ENCODE measurements around the gene ACTR6. TPM values are rescaled to one million over a fixed set of nuclear protein-coding genes. Genes with fewer than 3 reads are reported as not detected.

ACTR6 gene
- polyA plus RNA-seq (ENCODE audit: low read depth in 6 of 6), result 10 to 100 TPM; 29.3 to 40.0 (median 34.9) TPM

DNA sequence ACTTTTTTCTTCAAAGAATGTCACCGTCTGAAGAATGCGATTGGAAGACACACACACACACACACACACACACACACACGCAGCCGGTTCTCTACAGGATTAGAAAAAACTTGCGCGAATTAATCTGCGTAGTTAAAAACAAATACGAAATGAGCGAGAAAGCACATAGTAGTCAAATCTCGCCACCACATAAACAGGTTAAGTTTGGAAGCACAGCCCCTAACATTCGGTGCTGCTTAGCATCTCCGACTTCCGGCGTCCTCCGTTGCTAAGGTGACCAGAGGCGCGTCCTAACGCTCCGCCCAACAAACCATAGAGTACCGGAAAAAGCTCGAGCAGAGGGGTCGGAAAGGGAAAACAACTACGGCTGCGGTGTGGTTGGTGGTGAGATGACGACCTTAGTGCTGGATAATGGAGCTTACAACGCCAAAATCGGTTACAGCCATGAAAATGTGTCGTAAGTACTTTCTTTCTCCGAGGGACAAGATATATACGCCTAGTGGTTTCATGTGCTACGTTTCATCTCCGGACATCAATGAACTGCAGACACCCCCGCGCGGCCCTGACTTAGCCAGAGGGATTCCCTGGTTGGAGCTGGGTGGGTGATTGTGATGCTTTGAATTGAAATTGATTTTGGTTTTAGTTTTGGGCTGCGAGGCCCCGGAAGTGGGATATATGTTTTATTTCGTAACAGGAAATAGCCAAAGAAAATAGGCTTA, at the start of gene ACTR6:
Gene ACTR6 (plus strand): TSS at position 353 of the 719 bp plus-strand sequence. CDS start 37 bp downstream, at position 390.
- Mint-ChIP-seq H3K36me3 (peaks cover 0 to 4% of the 10 kb centered on the region in 2 donors), H3K4me1 (peaks cover 21 to 43% (median 36%) of the 10 kb centered on the region in 3 donors), H3K9me3 (no peaks in the 10 kb centered on the region), H3K27ac (peak within 1 kb of the TSS; percentile 91 to 99 (median 97)), H3K4me3 (peak within 1 kb of the TSS; percentile 93 to 99 (median 98)), H3K27me3 (no peaks in the 10 kb centered on the region)
- DNase-seq (peak; percentile 95), ATAC-seq (ENCODE audit: low read depth in 2 of 2) (peak; percentile 87 to 88)

DNA sequence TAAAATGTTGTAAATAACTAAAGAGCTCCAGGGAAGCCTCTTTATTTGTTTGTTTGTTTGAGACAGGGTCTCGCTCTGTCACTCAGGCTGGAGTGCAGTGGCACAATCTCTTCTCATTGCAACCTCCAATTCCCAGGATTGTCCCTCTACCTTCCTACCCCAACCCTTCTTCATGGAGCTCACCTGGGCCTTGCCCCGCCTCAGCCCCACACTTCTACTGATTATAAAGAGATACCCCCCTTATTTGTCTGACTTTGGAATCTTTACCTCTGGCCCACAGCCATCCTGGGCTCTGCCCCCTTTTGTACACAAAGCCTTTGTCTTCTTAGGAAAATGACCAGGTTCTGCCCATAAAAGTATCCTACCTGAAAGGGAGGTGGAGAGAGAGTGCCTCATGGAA, 48.8 kb upstream of the ACTR6 start:
- DNase-seq (no peak), ATAC-seq (ENCODE audit: low read depth in 2 of 2) (no peak)
- no peaks in the 10 kb centered on the region for H3K36me3 Mint-ChIP-seq
- no peaks in the 10 kb centered on the region for H3K9me3 Mint-ChIP-seq
- H3K27me3 Mint-ChIP-seq, result no peaks in the 10 kb centered on the region
- H3K27ac Mint-ChIP-seq, result peak overlapping the region in 2 of 6 donors; percentile 35 to 71
- no peak overlapping the region for H3K4me3 Mint-ChIP-seq
- H3K4me1 Mint-ChIP-seq, result peaks cover 0 to 7% (median 6%) of the 10 kb centered on the region in 3 donors

DNA sequence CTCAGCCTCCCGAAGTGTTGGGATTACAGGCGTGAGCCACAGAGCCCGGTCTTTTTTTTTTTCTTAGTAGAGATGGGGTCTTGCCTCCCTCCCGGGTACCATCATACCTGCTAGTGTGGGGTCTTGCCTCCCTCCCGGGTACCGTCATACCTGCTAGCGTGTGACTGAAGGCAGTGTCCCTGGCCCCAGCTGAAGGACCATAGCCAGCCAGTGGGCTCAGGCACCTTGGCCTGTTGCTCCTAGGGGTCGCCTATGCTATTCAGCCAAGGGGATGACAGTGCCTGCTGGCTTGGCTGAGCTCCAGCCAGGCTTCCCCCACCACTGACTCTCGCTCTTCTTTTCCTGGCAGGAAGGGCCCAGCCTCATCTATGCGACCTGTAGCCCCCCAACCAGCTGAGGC, 47.5 kb upstream of the ACTR6 start:
- H3K27ac Mint-ChIP-seq, result no peak overlapping the region
- H3K9me3 Mint-ChIP-seq, result no peaks in the 10 kb centered on the region
- no peaks in the 10 kb centered on the region for H3K36me3 Mint-ChIP-seq
- ATAC-seq (ENCODE audit: low read depth in 2 of 2) (no peak), DNase-seq (no peak)
- H3K4me3 Mint-ChIP-seq, result no peak overlapping the region
- H3K4me1 Mint-ChIP-seq, result peaks cover 0 to 7% (median 6%) of the 10 kb centered on the region in 3 donors
- H3K27me3 Mint-ChIP-seq, result no peaks in the 10 kb centered on the region

DNA sequence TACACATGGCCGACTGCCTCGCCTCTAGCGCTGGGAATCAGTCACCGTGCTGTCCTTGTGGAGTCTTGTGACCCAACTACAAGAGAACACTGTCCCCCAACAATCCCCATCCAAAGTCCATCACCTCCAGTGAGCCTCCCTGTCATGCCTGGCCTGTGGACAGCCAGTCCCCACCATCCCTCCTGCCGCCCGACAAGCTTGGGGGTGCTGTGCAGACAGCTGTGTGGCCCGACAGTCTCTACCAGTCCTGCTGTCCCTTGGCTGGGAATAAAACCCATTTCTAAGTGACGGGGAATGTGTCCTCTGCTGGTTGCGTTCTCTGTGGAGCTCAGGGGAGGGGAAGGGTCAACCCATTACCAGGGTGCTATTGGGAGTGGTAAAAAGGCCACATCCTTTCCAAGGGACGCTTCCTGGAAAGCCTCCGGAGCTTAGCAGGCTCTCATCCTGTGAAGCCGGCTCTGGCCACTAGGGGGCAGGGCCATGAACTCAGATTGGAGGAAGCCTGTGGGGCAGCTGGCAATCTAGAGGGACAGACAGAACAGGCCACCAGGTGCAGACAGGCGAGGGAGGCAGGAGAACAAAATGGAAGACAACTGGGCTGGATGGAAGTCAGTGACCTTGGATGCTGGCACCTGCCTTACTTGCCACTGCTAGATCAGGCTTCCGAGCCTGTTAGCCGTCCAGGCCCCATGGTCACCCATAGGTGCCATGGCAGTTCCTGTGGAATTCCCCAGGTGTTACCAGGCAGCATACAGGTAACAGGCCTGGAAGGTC, 46.0 kb upstream of the ACTR6 start:
- Mint-ChIP-seq H3K9me3 (no peaks in the 10 kb centered on the region), H3K27ac (peak overlapping the region in 2 of 6 donors; percentile 10 to 82)

DNA sequence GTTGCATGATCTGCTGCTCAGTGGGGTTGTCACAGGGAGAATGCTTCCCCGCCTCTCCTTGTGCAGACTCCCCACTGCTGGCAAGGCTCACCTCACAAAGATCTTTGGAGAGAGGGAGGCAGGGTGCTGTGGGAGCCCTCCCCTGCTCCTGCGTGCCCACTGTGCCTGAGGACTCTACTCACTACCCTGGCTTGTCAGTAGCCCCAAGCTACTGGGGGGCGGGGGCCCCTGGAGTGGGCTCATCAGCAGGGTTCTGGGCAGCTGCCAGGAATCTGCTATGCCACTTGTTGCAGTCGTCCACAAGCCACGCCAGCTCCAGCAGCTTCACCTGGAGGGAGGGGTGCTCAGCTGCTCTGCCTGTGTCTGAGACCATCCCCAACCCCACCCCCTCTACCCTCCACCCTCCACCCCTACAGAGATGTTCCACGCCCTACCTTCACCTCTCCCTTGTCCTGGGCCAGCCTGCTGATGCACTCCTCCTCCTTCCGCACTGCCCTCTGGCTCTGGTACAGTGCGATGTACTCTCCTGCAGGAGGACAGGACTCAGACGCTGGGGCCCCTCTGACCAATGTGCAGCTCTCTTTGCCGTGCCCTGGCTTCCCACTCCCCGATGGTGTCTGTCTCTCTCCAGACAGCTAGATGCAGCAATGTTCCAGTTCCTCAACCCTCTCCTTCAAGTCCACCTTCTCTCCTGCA, 43.7 kb upstream of the ACTR6 start:
- H3K9me3 Mint-ChIP-seq, result no peaks in the 10 kb centered on the region
- H3K27me3 Mint-ChIP-seq, result no peaks in the 10 kb centered on the region
- no peak for ATAC-seq (ENCODE audit: low read depth in 2 of 2)
- peaks cover 0 to 7% (median 6%) of the 10 kb centered on the region in 3 donors for H3K4me1 Mint-ChIP-seq
- no peak overlapping the region for H3K4me3 Mint-ChIP-seq
- H3K27ac Mint-ChIP-seq, result no peak overlapping the region
- DNase-seq, result no peak
- H3K36me3 Mint-ChIP-seq, result no peaks in the 10 kb centered on the region

More for the DNA sequence above, 46.0 kb upstream of the ACTR6 start:
- ATAC-seq (ENCODE audit: low read depth in 2 of 2) (peak; percentile 48 to 58), DNase-seq (peak; percentile 51)
- H3K36me3 Mint-ChIP-seq, result no peaks in the 10 kb centered on the region
- H3K27me3 Mint-ChIP-seq, result no peaks in the 10 kb centered on the region
- no peak overlapping the region for H3K4me3 Mint-ChIP-seq
- peaks cover 0 to 7% (median 6%) of the 10 kb centered on the region in 3 donors for H3K4me1 Mint-ChIP-seq

DNA sequence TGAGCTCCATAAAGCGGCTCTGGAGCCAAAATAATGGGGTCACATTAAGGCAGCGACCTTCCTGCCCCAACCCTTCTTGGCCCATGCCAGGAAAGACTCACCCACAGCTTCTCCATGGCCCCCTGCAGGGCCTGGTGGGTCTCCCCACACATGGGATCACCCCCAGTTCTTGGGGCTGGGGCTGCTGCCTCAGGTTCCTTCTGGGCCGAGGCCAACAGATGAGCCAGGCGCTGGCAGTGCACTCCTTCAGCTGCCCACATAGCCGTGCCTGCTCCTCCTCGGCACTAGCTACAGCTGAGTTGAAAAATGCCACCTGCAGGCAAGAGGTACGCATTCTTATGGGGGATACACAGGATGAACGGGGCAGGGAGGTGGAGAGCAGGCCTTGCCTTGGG, 43.2 kb upstream of the ACTR6 start:
- Mint-ChIP-seq H3K4me1 (peaks cover 0 to 7% (median 6%) of the 10 kb centered on the region in 3 donors), H3K36me3 (no peaks in the 10 kb centered on the region), H3K27me3 (no peaks in the 10 kb centered on the region), H3K9me3 (no peaks in the 10 kb centered on the region), H3K4me3 (no peak overlapping the region), H3K27ac (no peak overlapping the region)
- DNase-seq (no peak), ATAC-seq (ENCODE audit: low read depth in 2 of 2) (no peak)

DNA sequence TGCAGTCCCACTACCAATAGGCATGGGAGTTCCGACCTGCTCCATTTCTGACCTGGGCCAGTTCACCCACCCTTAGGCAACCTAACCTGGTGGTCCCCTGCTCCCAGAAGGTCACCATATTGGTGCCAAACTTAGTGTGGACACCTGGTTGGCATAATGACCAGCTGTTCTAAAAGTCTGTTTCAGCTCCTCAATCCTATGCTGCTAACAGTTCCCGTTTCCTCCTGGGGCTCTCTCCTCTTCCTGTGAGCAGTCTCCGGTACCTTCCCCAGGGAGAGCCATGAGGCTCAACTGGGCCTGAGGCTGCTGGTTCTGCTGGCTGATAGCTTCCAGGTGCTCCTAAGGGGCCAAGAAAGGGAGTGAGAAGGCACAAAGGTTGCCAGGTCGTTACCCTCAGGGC, 42.1 kb upstream of the ACTR6 start:
- no peak for DNase-seq
- H3K4me1 Mint-ChIP-seq, result peaks cover 3 to 9% (median 7%) of the 10 kb centered on the region in 3 donors
- H3K9me3 Mint-ChIP-seq, result no peaks in the 10 kb centered on the region
- H3K27ac Mint-ChIP-seq, result no peak overlapping the region
- H3K4me3 Mint-ChIP-seq, result no peak overlapping the region
- H3K27me3 Mint-ChIP-seq, result no peaks in the 10 kb centered on the region
- no peak for ATAC-seq (ENCODE audit: low read depth in 2 of 2)
- no peaks in the 10 kb centered on the region for H3K36me3 Mint-ChIP-seq

DNA sequence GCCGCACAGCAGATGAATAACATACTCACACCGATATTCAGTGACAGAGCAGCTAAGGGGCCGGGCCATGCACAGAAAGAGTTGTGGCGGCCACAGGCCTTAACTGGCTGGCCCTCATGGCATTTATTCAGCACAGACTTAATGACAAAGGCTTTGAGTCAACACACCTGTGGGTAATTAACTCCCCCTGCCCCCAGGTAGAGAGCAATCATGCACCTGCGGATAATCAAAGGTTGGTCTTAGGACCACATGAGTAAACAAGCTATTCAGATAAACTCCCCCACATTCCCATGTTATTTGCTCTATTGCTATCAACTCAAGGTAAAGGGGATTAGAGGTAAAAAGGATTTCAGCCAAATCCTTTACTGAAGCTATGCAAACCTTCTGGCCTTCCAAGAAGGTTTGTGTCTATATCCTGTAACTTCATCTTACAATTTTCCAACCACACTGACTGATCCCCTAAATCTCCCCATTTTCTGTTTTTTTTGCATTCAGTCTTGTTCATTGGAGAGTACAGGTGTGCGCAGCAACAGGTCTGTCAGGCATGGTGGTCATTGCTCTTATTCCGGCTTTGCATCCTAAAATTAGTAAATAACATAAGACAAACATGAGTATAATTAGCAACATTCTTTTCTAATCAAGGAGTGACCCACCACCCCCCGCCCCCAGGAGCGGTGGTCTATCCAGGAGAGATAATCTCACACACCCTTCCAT, 41.1 kb upstream of the ACTR6 start:
- no peak for DNase-seq
- H3K4me1 Mint-ChIP-seq, result peaks cover 13 to 16% (median 16%) of the 10 kb centered on the region in 3 donors
- no peaks in the 10 kb centered on the region for H3K36me3 Mint-ChIP-seq
- no peak overlapping the region for H3K4me3 Mint-ChIP-seq
- H3K27me3 Mint-ChIP-seq, result no peaks in the 10 kb centered on the region
- ATAC-seq (ENCODE audit: low read depth in 2 of 2), result no peak
- no peaks in the 10 kb centered on the region for H3K9me3 Mint-ChIP-seq
- peak overlapping the region in 2 of 6 donors; percentile 6 to 22 for H3K27ac Mint-ChIP-seq

DNA sequence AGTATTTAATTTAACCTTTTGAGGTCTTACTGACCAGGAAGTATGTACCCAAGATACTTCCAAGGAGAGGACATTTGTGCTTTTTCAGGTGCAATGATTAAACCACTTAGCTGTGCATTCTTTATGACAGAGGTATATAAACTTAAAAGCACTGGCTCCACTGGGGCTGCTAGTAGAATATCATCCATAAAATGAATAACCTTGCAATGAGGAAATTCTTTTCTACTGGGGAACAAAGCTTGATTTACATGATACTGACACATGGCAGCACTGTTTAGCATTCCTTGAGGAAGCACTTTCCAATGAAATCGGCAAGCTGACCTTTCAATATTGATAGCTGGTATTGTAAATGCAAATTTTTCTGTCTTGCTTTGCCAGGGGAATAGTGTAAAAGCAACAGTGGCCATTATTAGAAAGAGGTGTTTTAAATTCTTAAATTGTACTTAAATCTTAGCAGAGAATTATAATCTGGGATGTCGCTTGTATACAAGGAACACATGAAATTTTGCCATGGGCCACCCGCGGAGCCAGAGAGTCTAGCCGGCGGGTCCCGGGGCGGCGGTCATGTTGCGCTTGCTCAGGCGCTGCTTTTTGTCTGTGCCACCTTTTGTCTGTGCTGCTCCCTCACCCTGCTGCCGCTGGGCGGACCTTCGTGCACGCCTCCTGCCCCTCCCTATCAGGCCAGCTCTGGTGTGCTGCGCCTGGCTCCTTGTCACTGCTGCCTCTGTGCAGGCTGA, 37.0 kb upstream of the ACTR6 start:
- Mint-ChIP-seq H3K27me3 (no peaks in the 10 kb centered on the region), H3K36me3 (no peaks in the 10 kb centered on the region), H3K27ac (peak overlapping the region in 2 of 6 donors; percentile 29 to 33), H3K4me1 (peaks cover 11 to 14% (median 11%) of the 10 kb centered on the region in 3 donors), H3K4me3 (peak overlapping the region in 7 of 8 donors; percentile 37 to 86 (median 74)), H3K9me3 (no peaks in the 10 kb centered on the region)
- peak; percentile 100 for ATAC-seq (ENCODE audit: low read depth in 2 of 2)
- peak; percentile 54 for DNase-seq

DNA sequence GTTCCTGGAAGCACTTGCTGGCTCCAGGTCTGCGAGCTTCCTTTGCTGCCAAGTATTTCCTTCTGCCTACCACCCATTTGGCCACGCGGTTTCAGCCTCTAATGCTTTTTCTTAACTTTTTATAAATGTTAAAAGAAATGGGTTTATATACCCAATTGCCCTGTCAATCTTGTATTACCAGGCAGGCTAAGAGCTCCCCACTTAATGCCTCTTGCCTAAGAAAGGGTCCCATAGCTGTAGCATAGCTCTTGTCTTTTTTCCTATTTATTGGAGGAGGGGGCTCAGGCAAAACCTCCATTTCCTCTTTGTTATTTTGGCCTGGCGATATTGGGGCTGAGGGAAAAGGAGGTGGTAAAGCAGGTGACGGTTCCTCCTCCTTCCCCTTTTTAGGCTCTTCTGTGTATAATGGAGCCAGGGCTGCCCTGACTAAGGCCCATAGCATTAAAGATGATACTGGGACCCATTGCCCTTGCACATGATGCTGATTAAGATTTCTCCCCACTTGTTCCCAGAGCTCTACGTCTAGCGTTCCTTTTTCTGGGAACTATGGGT, 36.4 kb upstream of the ACTR6 start:
- ATAC-seq (ENCODE audit: low read depth in 2 of 2), result peak in 1 of 2 donors; percentile 25
- no peaks in the 10 kb centered on the region for H3K9me3 Mint-ChIP-seq
- H3K27ac Mint-ChIP-seq, result peak overlapping the region in 3 of 6 donors; percentile 29 to 53 (median 33)

DNA sequence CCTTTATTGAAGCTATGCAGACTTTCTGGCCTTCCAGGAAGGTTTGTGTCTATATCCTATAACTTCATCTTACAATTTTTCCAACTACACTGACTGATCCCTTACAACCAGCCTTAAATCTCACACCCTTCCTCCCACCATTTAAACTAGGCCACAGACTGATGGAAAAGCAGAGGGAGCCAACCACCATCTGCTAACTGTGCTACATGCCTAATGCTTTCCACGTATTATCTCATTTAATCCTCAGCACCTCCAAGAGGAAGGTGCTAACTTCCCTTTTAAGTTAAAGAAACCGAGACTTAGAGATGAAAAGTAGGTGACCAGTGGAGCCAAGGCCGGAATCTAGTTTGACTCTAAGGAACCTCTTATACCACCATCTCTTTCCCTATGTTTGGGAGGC, 35.3 kb upstream of the ACTR6 start:
- no peak overlapping the region for H3K4me3 Mint-ChIP-seq
- H3K27ac Mint-ChIP-seq, result no peak overlapping the region
- H3K4me1 Mint-ChIP-seq, result peaks cover 11 to 14% (median 11%) of the 10 kb centered on the region in 3 donors
- H3K9me3 Mint-ChIP-seq, result no peaks in the 10 kb centered on the region
- ATAC-seq (ENCODE audit: low read depth in 2 of 2) (no peak), DNase-seq (no peak)
- H3K27me3 Mint-ChIP-seq, result no peaks in the 10 kb centered on the region
- H3K36me3 Mint-ChIP-seq, result no peaks in the 10 kb centered on the region

More for the DNA sequence above, 36.4 kb upstream of the ACTR6 start:
- Mint-ChIP-seq H3K36me3 (no peaks in the 10 kb centered on the region), H3K4me3 (peak overlapping the region in 7 of 8 donors; percentile 37 to 86 (median 74)), H3K4me1 (peaks cover 11 to 14% (median 11%) of the 10 kb centered on the region in 3 donors), H3K27me3 (no peaks in the 10 kb centered on the region)
- no peak for DNase-seq

DNA sequence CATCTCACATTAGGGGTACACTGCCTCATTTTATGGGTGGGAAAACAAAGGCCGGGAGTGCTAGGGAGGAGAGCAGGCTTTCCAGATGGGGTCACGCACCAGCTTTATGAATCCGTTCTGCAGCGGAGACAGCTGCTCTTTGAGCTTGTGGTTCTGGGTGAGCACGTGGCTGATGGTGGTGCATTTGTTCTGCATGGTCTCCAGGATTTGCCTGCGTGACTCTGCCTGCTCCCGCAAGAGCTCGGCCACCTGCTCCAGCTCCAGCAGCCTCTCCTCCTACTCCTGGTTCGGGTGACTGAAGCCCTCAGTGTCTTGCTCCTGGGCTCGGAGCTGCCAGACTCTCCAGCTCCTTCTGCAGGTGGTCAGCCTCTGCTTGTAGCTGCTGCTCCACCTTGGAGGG, 34.4 kb upstream of the ACTR6 start:
- Mint-ChIP-seq H3K4me1 (peaks cover 11 to 14% (median 11%) of the 10 kb centered on the region in 3 donors), H3K9me3 (no peaks in the 10 kb centered on the region)
- no peak for ATAC-seq (ENCODE audit: low read depth in 2 of 2)

More for the DNA sequence above, 34.4 kb upstream of the ACTR6 start:
- Mint-ChIP-seq H3K4me3 (no peak overlapping the region), H3K27ac (peak overlapping the region in 1 of 6 donors; percentile 63), H3K36me3 (no peaks in the 10 kb centered on the region), H3K27me3 (no peaks in the 10 kb centered on the region)
- no peak for DNase-seq

All from naive B cell (primary cell).